Measurements from ENCODE around the gene LRRC15. TPM values are rescaled to one million over a fixed set of nuclear protein-coding genes. Genes with fewer than 3 reads are reported as not detected.

Gene LRRC15
- polyA plus RNA-seq, 2 of the 4 experiments (the other 2 are of a cell fraction) = 0.05 to 0.14 TPM

DNA sequence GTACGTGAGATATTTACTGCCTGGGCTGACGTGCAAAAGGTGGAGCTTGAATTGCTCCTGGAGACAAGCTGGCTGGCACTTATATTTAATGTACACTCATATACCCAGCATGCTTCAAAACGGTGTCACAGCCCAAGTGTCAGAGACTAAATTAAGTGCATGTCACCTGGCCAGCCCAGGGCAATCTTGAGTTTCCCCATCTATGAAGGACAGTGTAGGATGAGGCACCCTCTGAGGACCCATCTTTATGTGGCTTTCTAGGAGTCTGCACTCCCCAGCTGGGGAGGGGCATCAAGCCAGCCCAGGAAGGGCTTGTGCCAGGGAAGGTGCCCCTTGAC, 5.3 kb downstream of the LRRC15 start:
- Histone ChIP-seq H3K4me3 (no peak overlapping the region), H3K4me2 (no peak overlapping the region), H3K9me3 (no peaks in the 10 kb centered on the region), H3K27ac (no peak overlapping the region; a peak in 1 of 6 replicates), H3K4me1 (0 out of 3 replicates have a peak, but pooled peaks cover 2% of the 10 kb centered on the region)
- WGBS (ENCODE audit: missing lambda C conversion rate) = 70% methylated on average over 3 of the region's 3 CpGs
- DNase-seq (ENCODE audit: low read depth in 1 of 2, low spot score in 1 of 2) = no peak
- ChIA-PET POLR2A (no interaction called here), CTCF (interaction anchor here (1.5 to 8.2 kb wide), 2 partner anchors 20 to 40 kb away, joined by 3 to 52 read pairs; no protein-coding TSS in a partner anchor)
- ATAC-seq = no peak
- FAIRE-seq = no peak
- TF ChIP-seq NR3C1 (IDR thresholded peaks at IDR 0.05) (no peak), NFE2L2 (conservative IDR thresholded peaks at IDR 0.05; ENCODE audit: low read length) (no peak), PHF8 (IDR thresholded peaks at IDR 0.05; ENCODE audit: borderline replicate concordance, low read depth) (no peak), HOXA7 (CRISPR knock-in tag; IDR thresholded peaks at IDR 0.05) (no peak), HES2 (IDR thresholded peaks at IDR 0.05) (no peak), SREBF2 (IDR thresholded peaks at IDR 0.05) (no peak), BHLHE40 (IDR thresholded peaks at IDR 0.05; ENCODE audit: low read depth, low read length) (no peak), CEBPB (IDR thresholded peaks at IDR 0.05) (no peak), JUN (IDR thresholded peaks at IDR 0.05) (no peak), SMC3 (IDR thresholded peaks at IDR 0.05) (no peak)
- TF ChIP-seq, protein P1, sequence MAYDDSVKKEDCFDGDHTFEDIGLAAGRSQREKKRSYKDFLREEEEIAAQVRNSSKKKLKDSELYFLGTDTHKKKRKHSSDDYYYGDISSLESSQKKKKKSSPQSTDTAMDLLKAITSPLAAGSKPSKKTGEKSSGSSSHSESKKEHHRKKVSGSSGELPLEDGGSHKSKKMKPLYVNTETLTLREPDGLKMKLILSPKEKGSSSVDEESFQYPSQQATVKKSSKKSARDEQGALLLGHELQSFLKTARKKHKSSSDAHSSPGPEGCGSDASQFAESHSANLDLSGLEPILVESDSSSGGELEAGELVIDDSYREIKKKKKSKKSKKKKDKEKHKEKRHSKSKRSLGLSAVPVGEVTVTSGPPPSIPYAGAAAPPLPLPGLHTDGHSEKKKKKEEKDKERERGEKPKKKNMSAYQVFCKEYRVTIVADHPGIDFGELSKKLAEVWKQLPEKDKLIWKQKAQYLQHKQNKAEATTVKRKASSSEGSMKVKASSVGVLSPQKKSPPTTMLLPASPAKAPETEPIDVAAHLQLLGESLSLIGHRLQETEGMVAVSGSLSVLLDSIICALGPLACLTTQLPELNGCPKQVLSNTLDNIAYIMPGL (CRISPR knock-in tag; IDR thresholded peaks at IDR 0.05; ENCODE audit: borderline replicate concordance) = no peak
- TF ChIP-seq, protein P2, sequence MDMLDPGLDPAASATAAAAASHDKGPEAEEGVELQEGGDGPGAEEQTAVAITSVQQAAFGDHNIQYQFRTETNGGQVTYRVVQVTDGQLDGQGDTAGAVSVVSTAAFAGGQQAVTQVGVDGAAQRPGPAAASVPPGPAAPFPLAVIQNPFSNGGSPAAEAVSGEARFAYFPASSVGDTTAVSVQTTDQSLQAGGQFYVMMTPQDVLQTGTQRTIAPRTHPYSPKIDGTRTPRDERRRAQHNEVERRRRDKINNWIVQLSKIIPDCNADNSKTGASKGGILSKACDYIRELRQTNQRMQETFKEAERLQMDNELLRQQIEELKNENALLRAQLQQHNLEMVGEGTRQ (IDR thresholded peaks at IDR 0.05) = no peak

GRCh38 chr3:194360568-194360967, 9.0 kb downstream of the LRRC15 start:
- H3K4me2 ChIP-seq = no peak overlapping the region
- H3K4me1 ChIP-seq = no peaks in the 10 kb centered on the region
- no peak overlapping the region for H3K4me3 ChIP-seq
- DNase-seq (ENCODE audit: low read depth in 1 of 2, low spot score in 1 of 2) (no peak), FAIRE-seq (no peak), ATAC-seq (no peak)
- WGBS (ENCODE audit: missing lambda C conversion rate) = 86% methylated on average over 14 of the region's 18 CpGs
- no peaks in the 10 kb centered on the region for H3K9me3 ChIP-seq
- ChIA-PET POLR2A (no interaction called here), CTCF (interaction anchor here (8.2 kb wide), 1 partner anchor 16 kb away, joined by 52 read pairs; no protein-coding TSS in a partner anchor)
- no peak overlapping the region for H3K27ac ChIP-seq
- no peak for TF ChIP-seq RAD21 (conservative IDR thresholded peaks at IDR 0.05 in 1 of 2, IDR thresholded peaks at IDR 0.05 in 1 of 2)

GRCh38 chr3:194357681-194358080, 11.9 kb downstream of the LRRC15 start:
- ATAC-seq (no peak), FAIRE-seq (no peak), DNase-seq (ENCODE audit: low read depth in 1 of 2, low spot score in 1 of 2) (no peak)
- ChIA-PET POLR2A (no interaction called here), CTCF (interaction anchor here (0.5 to 3.8 kb wide), 2 partner anchors 13 kb away, joined by 3 to 32 read pairs; no protein-coding TSS in a partner anchor)
- no peaks in the 10 kb centered on the region for H3K9me3 ChIP-seq
- no peak overlapping the region for H3K27ac ChIP-seq
- TF ChIP-seq, protein P1 (CRISPR knock-in tag; IDR thresholded peaks at IDR 0.05; ENCODE audit: borderline replicate concordance) = no peak
- no peak for TF ChIP-seq CBX2 (IDR thresholded peaks at IDR 0.05; ENCODE audit: borderline replicate concordance, low read depth)
- H3K4me1 ChIP-seq = no peaks in the 10 kb centered on the region
- no peak overlapping the region for H3K4me2 ChIP-seq
- 61% methylated on average over 11 of the region's 11 CpGs for WGBS (ENCODE audit: missing lambda C conversion rate)
- H3K4me3 ChIP-seq = no peak overlapping the region

DNA sequence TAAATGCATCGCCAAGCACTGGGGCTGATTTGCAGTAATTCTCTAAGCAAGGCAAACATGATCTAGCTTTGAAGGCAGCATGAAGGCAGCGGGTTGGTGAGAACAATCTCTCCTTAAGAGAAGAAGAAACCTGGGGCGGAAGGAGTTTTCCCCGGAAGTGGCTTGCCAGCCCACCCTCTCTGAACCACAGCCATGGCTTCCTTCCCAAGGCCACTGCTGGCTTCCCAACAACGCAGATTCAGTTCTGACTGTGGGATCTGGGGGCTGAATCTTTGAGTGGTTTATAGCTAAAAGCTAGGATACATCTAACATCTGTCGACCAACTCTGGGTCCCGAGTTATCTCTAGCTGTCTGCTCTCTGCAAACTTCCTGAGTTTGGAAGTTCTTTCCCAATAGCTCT, 14.2 kb downstream of the LRRC15 start:
- Histone ChIP-seq H3K9me3 (no peaks in the 10 kb centered on the region), H3K27ac (no peak overlapping the region), H3K4me1 (no peaks in the 10 kb centered on the region), H3K4me2 (no peak overlapping the region), H3K4me3 (no peak overlapping the region)
- ChIA-PET POLR2A (no interaction called here), CTCF (interaction anchor here (1.4 to 3.8 kb wide), 3 partner anchors 10 to 22 kb away, joined by 4 to 32 read pairs (median 5); no protein-coding TSS in a partner anchor)
- no peak for ATAC-seq
- WGBS (ENCODE audit: missing lambda C conversion rate) = 64% methylated on average over 6 of the region's 7 CpGs
- DNase-seq (ENCODE audit: low read depth in 1 of 2, low spot score in 1 of 2) = no peak
- no peak for FAIRE-seq
- TF ChIP-seq KDM5A (IDR thresholded peaks at IDR 0.05) = no peak
- no peak for TF ChIP-seq HEYL (CRISPR knock-in tag; IDR thresholded peaks at IDR 0.05)
- TF ChIP-seq MAX (IDR thresholded peaks at IDR 0.05) = no peak
- TF ChIP-seq RNF2 (IDR thresholded peaks at IDR 0.05; ENCODE audit: borderline replicate concordance, low read depth) = no peak
- TF ChIP-seq GATA3 (IDR thresholded peaks at IDR 0.05; ENCODE audit: borderline replicate concordance) = no peak
- no peak for TF ChIP-seq CHD4 (IDR thresholded peaks at IDR 0.05; ENCODE audit: borderline replicate concordance)
- TF ChIP-seq FOSL2 (IDR thresholded peaks at IDR 0.05) = no peak
- no peak for TF ChIP-seq FOSL2 (CRISPR knock-in tag; IDR thresholded peaks at IDR 0.05)
- TF ChIP-seq RFX5 (IDR thresholded peaks at IDR 0.05) = no peak
- no peak for TF ChIP-seq TP53 (CRISPR knock-in tag; IDR thresholded peaks at IDR 0.05)
- no peak for TF ChIP-seq EP300 (IDR thresholded peaks at IDR 0.05)
- no peak for TF ChIP-seq POLR2A (IDR thresholded peaks at IDR 0.05; ENCODE audit: low read length)
- no peak for TF ChIP-seq HDAC2 (IDR thresholded peaks at IDR 0.05)
- TF ChIP-seq CHD2 (IDR thresholded peaks at IDR 0.05; ENCODE audit: low read length, partially characterized antibody) = no peak
- TF ChIP-seq KDM1A (IDR thresholded peaks at IDR 0.05; ENCODE audit: low read depth) = no peak
